Immature natural killer cell (primary cell): ENCODE data around the gene CD99. TPM values are rescaled to one million over a fixed set of nuclear protein-coding genes. Genes with fewer than 3 reads are reported as not detected.

Source experiments
- DNase-seq, 3 donors: peaks; one replicate each; pipeline ENCODE4 v3.0.0; 2022; ENCODE audit warnings: mixed read lengths in 1 of 3
- H3K27ac Mint-ChIP-seq, 6 donors: one replicate each; pipeline ENCODE4 v1.8.0; 2020; ENCODE audit warnings: mixed read lengths in 6 of 6, mild to moderate bottlenecking in 5 of 6, inconsistent platforms in 4 of 6, moderate library complexity in 3 of 6
- H3K27me3 Mint-ChIP-seq, 3 donors: one replicate each; pipeline ENCODE4 v1.8.0; 2020 to 2021; ENCODE audit warnings: low read depth in 3 of 3, mild to moderate bottlenecking in 3 of 3, mixed read lengths in 3 of 3, moderate library complexity in 3 of 3, inconsistent platforms in 1 of 3
- H3K36me3 Mint-ChIP-seq, 3 donors: one replicate each; pipeline ENCODE4 v1.8.0; 2020; ENCODE audit warnings: mixed read lengths in 3 of 3, inconsistent platforms in 2 of 3, mild to moderate bottlenecking in 2 of 3
- H3K4me1 Mint-ChIP-seq, 2 donors: one replicate each; pipeline ENCODE4 v1.8.0; 2020; ENCODE audit warnings: inconsistent platforms in 2 of 2, mild to moderate bottlenecking in 2 of 2, mixed read lengths in 2 of 2, moderate library complexity in 1 of 2
- H3K4me3 Mint-ChIP-seq, 5 donors: one replicate each; pipeline ENCODE4 v1.8.0; 2020; ENCODE audit warnings: mild to moderate bottlenecking in 5 of 5, mixed read lengths in 5 of 5, inconsistent platforms in 3 of 5, moderate library complexity in 3 of 5
- H3K9me3 Mint-ChIP-seq, 6 donors: one replicate each; pipeline ENCODE4 v1.8.0; 2020; ENCODE audit warnings: mild to moderate bottlenecking in 6 of 6, mixed read lengths in 6 of 6, inconsistent platforms in 4 of 6, moderate library complexity in 3 of 6
- polyA plus RNA-seq, 3 donors: library from polyadenylated mRNA; unstranded; fragments of 300-500 nt; fragmentation: Illumina TruSeq; gene quantifications; one replicate each; pipeline ENCODE4 v1.2.3, GENCODE V29; 2021

Gene CD99
- polyA plus RNA-seq, 3 donors from 2014 or later: 479 to 672 (median 543) TPM

DNA sequence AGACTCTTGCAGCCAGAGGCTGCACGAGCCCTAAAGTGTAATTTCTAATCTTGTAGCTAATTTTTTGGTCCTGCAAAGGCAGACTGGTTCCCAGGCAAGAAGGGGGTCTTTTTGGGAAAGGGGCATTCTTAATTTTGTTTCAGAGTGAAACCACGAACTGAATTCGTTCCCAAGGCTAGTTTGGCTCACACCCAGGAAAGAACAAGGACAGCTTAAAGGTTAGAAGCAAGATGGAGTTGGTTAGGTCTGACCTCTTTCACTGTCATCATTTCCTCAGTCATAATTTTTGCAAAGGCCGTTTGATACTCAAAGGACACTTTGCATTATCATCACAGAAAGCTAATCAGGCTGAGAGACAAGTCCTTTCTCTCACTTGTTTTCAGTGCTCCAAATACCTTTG lies 91.7 kb downstream of the CD99 start:
- Mint-ChIP-seq H3K9me3 (no peaks in the 10 kb centered on the region), H3K36me3 (no peaks in the 10 kb centered on the region), H3K27ac (no peak overlapping the region), H3K4me1 (peaks cover 0 to 2% of the 10 kb centered on the region in 2 donors), H3K4me3 (no peak overlapping the region), H3K27me3 (peaks cover 0 to 1% (median 0%) of the 10 kb centered on the region in 3 donors)
- DNase-seq: no peak

DNA sequence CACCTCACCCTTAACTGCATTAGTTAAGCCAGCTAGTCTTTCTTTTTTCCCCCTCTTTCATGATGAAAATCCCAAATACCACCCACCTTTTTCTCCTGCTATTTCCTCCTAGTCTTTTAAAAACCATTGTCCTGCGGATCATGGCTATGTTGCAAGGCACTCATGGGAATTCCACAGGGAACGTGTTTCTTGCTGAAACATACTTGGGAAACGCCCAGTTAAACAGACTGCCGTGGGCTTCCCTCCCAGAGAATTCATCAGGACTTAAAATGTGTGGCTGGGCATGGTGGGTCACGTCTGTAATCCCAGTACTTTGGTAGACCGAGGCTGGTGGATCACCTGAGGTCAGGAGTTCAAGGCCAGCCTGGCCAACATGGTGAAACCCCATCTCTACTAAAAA lies 92.9 kb downstream of the CD99 start:
- Mint-ChIP-seq H3K27me3 (peaks cover 0 to 1% (median 0%) of the 10 kb centered on the region in 3 donors), H3K27ac (no peak overlapping the region)

DNA sequence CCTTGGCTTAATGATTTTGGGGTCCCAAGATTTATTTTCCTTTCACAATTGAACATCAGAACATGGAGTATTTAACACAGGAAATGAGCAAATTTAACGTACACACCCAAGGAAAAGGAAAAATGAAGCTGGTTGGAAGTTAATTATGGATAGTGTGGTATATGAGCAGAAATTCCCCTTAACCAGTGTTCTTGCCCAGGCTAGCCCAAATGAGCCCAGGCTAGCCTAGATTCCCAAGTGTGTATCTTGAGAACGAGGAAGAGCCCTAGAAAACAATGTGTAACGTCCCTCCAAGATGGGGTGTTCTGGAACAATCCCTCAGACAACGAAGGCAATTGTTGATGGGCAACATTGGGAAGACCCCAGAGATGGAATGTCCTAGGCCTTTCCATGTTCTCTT lies 94.4 kb downstream of the CD99 start:
- Mint-ChIP-seq H3K27ac (no peak overlapping the region), H3K36me3 (no peaks in the 10 kb centered on the region), H3K4me3 (no peak overlapping the region), H3K27me3 (peaks cover 0 to 2% (median 1%) of the 10 kb centered on the region in 3 donors), H3K9me3 (no peaks in the 10 kb centered on the region), H3K4me1 (peaks cover 0 to 2% of the 10 kb centered on the region in 2 donors)
- no peak for DNase-seq

More for the DNA sequence above, 92.9 kb downstream of the CD99 start:
- no peaks in the 10 kb centered on the region for H3K36me3 Mint-ChIP-seq
- peaks cover 0 to 2% of the 10 kb centered on the region in 2 donors for H3K4me1 Mint-ChIP-seq
- H3K9me3 Mint-ChIP-seq: no peaks in the 10 kb centered on the region
- no peak overlapping the region for H3K4me3 Mint-ChIP-seq
- no peak for DNase-seq

DNA sequence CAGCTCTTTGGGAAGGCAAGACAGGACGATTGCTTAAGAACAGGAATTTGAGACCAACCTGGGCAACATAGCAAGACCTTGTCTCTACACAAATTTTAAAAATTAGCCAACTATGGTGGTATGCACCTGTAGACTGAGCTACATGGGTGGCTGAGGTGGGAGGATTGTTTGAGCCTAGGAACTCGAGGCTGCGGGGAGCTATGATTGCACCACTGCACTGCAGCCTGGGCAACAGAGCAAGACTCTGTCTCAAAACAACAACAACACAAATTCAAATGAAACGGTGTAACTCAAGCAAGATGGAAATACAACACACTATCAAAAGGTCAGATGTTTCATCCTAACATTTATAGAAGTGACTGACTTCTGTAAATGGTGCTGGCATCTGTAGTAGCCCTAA lies 97.9 kb downstream of the CD99 start:
- peaks cover 0 to 4% (median 0%) of the 10 kb centered on the region in 3 donors for H3K36me3 Mint-ChIP-seq
- H3K4me1 Mint-ChIP-seq: no peaks in the 10 kb centered on the region
- no peaks in the 10 kb centered on the region for H3K9me3 Mint-ChIP-seq
- no peak for DNase-seq
- peaks cover 0 to 5% (median 2%) of the 10 kb centered on the region in 3 donors for H3K27me3 Mint-ChIP-seq
- no peak overlapping the region for H3K4me3 Mint-ChIP-seq
- no peak overlapping the region for H3K27ac Mint-ChIP-seq

DNA sequence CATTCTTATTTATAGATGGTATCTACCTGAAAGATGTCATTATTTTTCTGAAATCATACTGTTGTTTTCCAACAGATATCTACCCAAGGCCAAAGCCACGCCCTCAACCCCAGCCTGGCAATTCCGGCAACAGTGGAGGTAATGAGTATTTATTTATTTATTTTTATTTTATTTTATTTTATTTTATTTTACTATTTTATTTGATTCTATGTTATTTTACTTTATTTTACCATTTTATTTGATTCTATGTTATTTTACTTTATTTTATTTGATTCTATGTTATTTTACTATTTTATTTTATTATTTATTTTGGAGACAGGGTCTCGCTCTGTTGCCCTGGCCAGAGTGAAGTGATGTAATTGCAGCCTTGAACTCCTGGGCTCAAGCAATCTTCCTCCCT lies 98.5 kb downstream of the CD99 start:
- Mint-ChIP-seq H3K4me3 (no peak overlapping the region), H3K27me3 (peaks cover 0 to 5% (median 2%) of the 10 kb centered on the region in 3 donors), H3K27ac (no peak overlapping the region), H3K4me1 (no peaks in the 10 kb centered on the region), H3K9me3 (no peaks in the 10 kb centered on the region), H3K36me3 (peaks cover 0 to 4% (median 0%) of the 10 kb centered on the region in 3 donors)
- no peak for DNase-seq

Other genes starting within 250 kb of the CD99 start
- gene DHRSX, start 190.3 kb upstream of the CD99 start, polyA plus RNA-seq: 10 to 100 TPM; 20.0 to 36.4 (median 23.2) TPM
- 10 to 100 TPM; 23.7 to 48.1 (median 41.4) TPM for gene ZBED1, start 190.3 kb upstream of the CD99 start, polyA plus RNA-seq
- not detected for gene XG, start 60.7 kb downstream of the CD99 start, polyA plus RNA-seq
- not detected for gene GYG2, start 137.6 kb downstream of the CD99 start, polyA plus RNA-seq
- 10 to 100 TPM in 2 of 3 donors, 1 to 10 TPM in 1; 7.1 to 16.0 (median 10.7) TPM for gene ARSD, start 238.0 kb downstream of the CD99 start, polyA plus RNA-seq